ENCODE measurements around the gene UPK3BL1. TPM values are rescaled to one million over a fixed set of nuclear protein-coding genes. Genes with fewer than 3 reads are reported as not detected.
"Not testable (repeated sequence)": the region's sequence is repeated elsewhere in the genome, so short reads cannot be mapped to it uniquely, and the experiment has no call there.

The UPK3BL1 gene
- polyA plus RNA-seq, 1 donor, result 33.0 TPM

- H3K36me3 ChIP-seq (ENCODE audit: control insufficient read depth, insufficient read depth, low read length); H3K4me1 ChIP-seq (ENCODE audit: control insufficient read depth, insufficient read depth, low read length); H3K9me3 ChIP-seq (ENCODE audit: control insufficient read depth, low read depth, low read length); H3K27me3 ChIP-seq (ENCODE audit: control insufficient read depth, insufficient read depth, low read length); DNase-seq; H3K4me3 ChIP-seq (ENCODE audit: low read length); H3K27ac ChIP-seq (ENCODE audit: low read length): not testable (repeated sequence)
- WGBS (ENCODE audit: insufficient coverage, low lambda C conversion rate), result no CpG with 5 or more reads among the region's 9 CpGs
Observed at GRCh38 chr7:102630622-102631021, 12.0 kb downstream of the UPK3BL1 start.

- H3K27ac ChIP-seq (ENCODE audit: low read length); H3K9me3 ChIP-seq (ENCODE audit: control insufficient read depth, low read depth, low read length); DNase-seq; H3K4me3 ChIP-seq (ENCODE audit: low read length); H3K27me3 ChIP-seq (ENCODE audit: control insufficient read depth, insufficient read depth, low read length); H3K4me1 ChIP-seq (ENCODE audit: control insufficient read depth, insufficient read depth, low read length); H3K36me3 ChIP-seq (ENCODE audit: control insufficient read depth, insufficient read depth, low read length): not testable (repeated sequence)
- no CpG with 5 or more reads among the region's 8 CpGs for WGBS (ENCODE audit: insufficient coverage, low lambda C conversion rate)
Observed at GRCh38 chr7:102627271-102627904, 15.2 kb downstream of the UPK3BL1 start.

GRCh38 chr7:102618122-102618521, 24.5 kb downstream of the UPK3BL1 start:
- not testable (repeated sequence) for H3K27me3 ChIP-seq (ENCODE audit: control insufficient read depth, insufficient read depth, low read length); H3K4me3 ChIP-seq (ENCODE audit: low read length); H3K4me1 ChIP-seq (ENCODE audit: control insufficient read depth, insufficient read depth, low read length); H3K27ac ChIP-seq (ENCODE audit: low read length); H3K36me3 ChIP-seq (ENCODE audit: control insufficient read depth, insufficient read depth, low read length); H3K9me3 ChIP-seq (ENCODE audit: control insufficient read depth, low read depth, low read length); DNase-seq
- WGBS (ENCODE audit: insufficient coverage, low lambda C conversion rate), result no CpG with 5 or more reads among the region's 8 CpGs

- H3K27ac ChIP-seq (ENCODE audit: low read length); H3K9me3 ChIP-seq (ENCODE audit: control insufficient read depth, low read depth, low read length); H3K27me3 ChIP-seq (ENCODE audit: control insufficient read depth, insufficient read depth, low read length); H3K4me1 ChIP-seq (ENCODE audit: control insufficient read depth, insufficient read depth, low read length); H3K36me3 ChIP-seq (ENCODE audit: control insufficient read depth, insufficient read depth, low read length): not testable (repeated sequence)
- peak within 1 kb of the TSS; percentile 32 for H3K4me3 ChIP-seq (ENCODE audit: low read length)
- WGBS (ENCODE audit: insufficient coverage, low lambda C conversion rate), result no CpG with 5 or more reads among the region's 62 CpGs
- peak; percentile 7 to 9 for DNase-seq
Observed at GRCh38 chr7:102616507-102617125, 26.0 kb downstream of the UPK3BL1 start, which contains the start of gene RASA4. RASA4 (minus strand) TSS chr7:102616756; CDS start chr7:102616689, 67 bp downstream.

- not testable (repeated sequence) for H3K4me1 ChIP-seq (ENCODE audit: control insufficient read depth, insufficient read depth, low read length); H3K27ac ChIP-seq (ENCODE audit: low read length); H3K27me3 ChIP-seq (ENCODE audit: control insufficient read depth, insufficient read depth, low read length); H3K4me3 ChIP-seq (ENCODE audit: low read length); DNase-seq; H3K9me3 ChIP-seq (ENCODE audit: control insufficient read depth, low read depth, low read length); H3K36me3 ChIP-seq (ENCODE audit: control insufficient read depth, insufficient read depth, low read length)
- WGBS (ENCODE audit: insufficient coverage, low lambda C conversion rate), result no CpG with 5 or more reads among the region's 10 CpGs
Observed at GRCh38 chr7:102615930-102616329, 26.7 kb downstream of the UPK3BL1 start.

DNA sequence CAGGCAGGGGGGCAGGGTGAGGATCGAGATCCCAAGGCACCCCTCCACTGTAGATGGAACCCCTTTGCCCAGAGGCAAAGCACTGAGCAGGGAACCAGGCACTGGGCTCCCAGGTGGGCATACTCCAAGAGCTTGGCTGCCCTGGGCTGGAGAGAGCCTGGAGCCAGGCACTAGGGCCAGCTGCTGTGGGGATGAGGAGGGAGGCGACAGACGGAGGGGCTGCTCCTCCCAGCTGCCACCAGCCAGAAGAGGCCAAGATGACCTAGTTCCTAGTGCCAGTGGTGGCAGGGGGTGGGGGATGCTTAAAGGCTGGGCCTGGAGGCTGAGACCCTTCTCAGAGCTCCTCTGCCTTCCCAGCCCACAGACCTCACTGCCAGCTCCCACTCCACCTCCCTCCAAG, 27.7 kb downstream of the UPK3BL1 start:
- H3K36me3 ChIP-seq (ENCODE audit: control insufficient read depth, insufficient read depth, low read length); H3K27me3 ChIP-seq (ENCODE audit: control insufficient read depth, insufficient read depth, low read length); H3K4me3 ChIP-seq (ENCODE audit: low read length); H3K27ac ChIP-seq (ENCODE audit: low read length); H3K9me3 ChIP-seq (ENCODE audit: control insufficient read depth, low read depth, low read length); DNase-seq; H3K4me1 ChIP-seq (ENCODE audit: control insufficient read depth, insufficient read depth, low read length): not testable (repeated sequence)
- no CpG with 5 or more reads among the region's 3 CpGs for WGBS (ENCODE audit: insufficient coverage, low lambda C conversion rate)

DNA sequence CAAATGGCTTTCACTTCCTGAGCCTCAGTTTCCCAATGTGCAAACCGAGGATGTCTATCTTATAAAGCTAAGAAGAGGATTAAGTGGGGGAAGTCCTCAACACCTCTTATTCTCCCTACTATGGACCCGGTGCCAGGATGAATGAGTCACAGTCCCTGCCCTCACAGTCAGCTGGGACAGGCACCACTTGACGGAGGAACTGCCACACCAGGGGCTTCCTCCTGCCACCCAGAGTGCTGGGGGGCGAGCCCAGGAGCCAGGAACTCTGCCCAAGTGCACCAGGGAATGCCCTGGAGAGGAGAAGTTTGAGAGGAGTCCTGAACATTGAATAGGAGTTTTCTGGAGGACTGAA, 28.3 kb downstream of the UPK3BL1 start:
- not testable (repeated sequence) for H3K27me3 ChIP-seq (ENCODE audit: control insufficient read depth, insufficient read depth, low read length); DNase-seq; H3K4me3 ChIP-seq (ENCODE audit: low read length); H3K36me3 ChIP-seq (ENCODE audit: control insufficient read depth, insufficient read depth, low read length); H3K4me1 ChIP-seq (ENCODE audit: control insufficient read depth, insufficient read depth, low read length); H3K9me3 ChIP-seq (ENCODE audit: control insufficient read depth, low read depth, low read length); H3K27ac ChIP-seq (ENCODE audit: low read length)
- WGBS (ENCODE audit: insufficient coverage, low lambda C conversion rate), result no CpG with 5 or more reads among the region's 4 CpGs

DNA sequence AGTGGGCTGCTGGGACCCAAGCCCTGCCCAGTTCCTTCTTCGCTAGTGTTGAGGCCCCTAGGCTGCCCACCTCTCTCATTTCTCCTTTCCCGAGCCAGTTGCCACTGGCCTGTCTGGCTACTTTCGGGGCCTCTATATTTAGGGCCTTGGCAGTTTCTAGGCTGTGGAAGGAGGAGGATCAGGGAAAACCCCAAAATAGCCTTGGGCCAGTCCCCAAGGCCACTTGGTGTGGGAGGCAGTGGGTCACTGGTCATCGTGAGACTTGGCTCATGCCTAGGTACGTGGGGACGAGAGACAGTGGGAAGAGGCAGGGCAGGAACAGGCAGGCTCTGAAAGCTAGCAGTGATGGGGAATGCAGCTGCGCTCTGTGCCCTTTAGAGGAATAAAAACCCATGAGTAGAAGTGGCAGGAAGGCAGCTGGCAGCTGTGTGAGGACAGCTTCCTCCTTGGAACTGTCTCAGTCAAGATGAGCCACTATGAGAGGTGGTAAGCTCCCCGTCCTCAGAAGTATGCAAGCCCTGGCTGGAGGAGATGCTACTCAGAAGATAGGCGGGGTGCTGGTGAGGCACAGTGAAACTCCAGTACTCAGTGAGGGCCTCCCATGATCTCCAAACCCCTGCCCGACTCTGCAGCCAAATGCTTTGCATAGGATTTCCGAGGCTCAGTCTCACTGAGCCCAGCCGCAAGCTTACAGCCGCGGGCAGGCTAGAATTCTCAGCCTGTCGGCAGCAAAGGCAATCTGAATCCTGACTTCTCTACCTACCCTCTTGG, 28.8 kb downstream of the UPK3BL1 start:
- H3K4me3 ChIP-seq (ENCODE audit: low read length); H3K27me3 ChIP-seq (ENCODE audit: control insufficient read depth, insufficient read depth, low read length); DNase-seq; H3K4me1 ChIP-seq (ENCODE audit: control insufficient read depth, insufficient read depth, low read length); H3K9me3 ChIP-seq (ENCODE audit: control insufficient read depth, low read depth, low read length); H3K36me3 ChIP-seq (ENCODE audit: control insufficient read depth, insufficient read depth, low read length); H3K27ac ChIP-seq (ENCODE audit: low read length): not testable (repeated sequence)
- WGBS (ENCODE audit: insufficient coverage, low lambda C conversion rate), result no CpG with 5 or more reads among the region's 15 CpGs

GRCh38 chr7:102611675-102612325, 30.8 kb downstream of the UPK3BL1 start:
- not testable (repeated sequence) for H3K27ac ChIP-seq (ENCODE audit: low read length); H3K4me3 ChIP-seq (ENCODE audit: low read length); H3K36me3 ChIP-seq (ENCODE audit: control insufficient read depth, insufficient read depth, low read length); H3K9me3 ChIP-seq (ENCODE audit: control insufficient read depth, low read depth, low read length); H3K27me3 ChIP-seq (ENCODE audit: control insufficient read depth, insufficient read depth, low read length); H3K4me1 ChIP-seq (ENCODE audit: control insufficient read depth, insufficient read depth, low read length)
- peak in 1 of 2 donors; percentile 23 for DNase-seq
- WGBS (ENCODE audit: insufficient coverage, low lambda C conversion rate), result no CpG with 5 or more reads among the region's 10 CpGs

GRCh38 chr7:102611013-102611674, 31.4 kb downstream of the UPK3BL1 start:
- not testable (repeated sequence) for H3K27me3 ChIP-seq (ENCODE audit: control insufficient read depth, insufficient read depth, low read length); H3K4me3 ChIP-seq (ENCODE audit: low read length); H3K4me1 ChIP-seq (ENCODE audit: control insufficient read depth, insufficient read depth, low read length); H3K9me3 ChIP-seq (ENCODE audit: control insufficient read depth, low read depth, low read length); H3K27ac ChIP-seq (ENCODE audit: low read length); DNase-seq; H3K36me3 ChIP-seq (ENCODE audit: control insufficient read depth, insufficient read depth, low read length)
- no CpG with 5 or more reads among the region's 30 CpGs for WGBS (ENCODE audit: insufficient coverage, low lambda C conversion rate)
